Stimulated activated CD4-positive, alpha-beta T cell treated with anti-CD3 and anti-CD28 coated beads, TNF-alpha, amount 100 ng/mL, for 4 hours (primary cell): Measurements from ENCODE around the gene TTYH2.

Experiments used
- DNase-seq, 3 experiments: peaks; one replicate each; pipeline ENCODE4 v3.0.0-alpha.2; 2020; ENCODE audit warnings: low read depth in 3 of 3

TTYH2 gene

DNA sequence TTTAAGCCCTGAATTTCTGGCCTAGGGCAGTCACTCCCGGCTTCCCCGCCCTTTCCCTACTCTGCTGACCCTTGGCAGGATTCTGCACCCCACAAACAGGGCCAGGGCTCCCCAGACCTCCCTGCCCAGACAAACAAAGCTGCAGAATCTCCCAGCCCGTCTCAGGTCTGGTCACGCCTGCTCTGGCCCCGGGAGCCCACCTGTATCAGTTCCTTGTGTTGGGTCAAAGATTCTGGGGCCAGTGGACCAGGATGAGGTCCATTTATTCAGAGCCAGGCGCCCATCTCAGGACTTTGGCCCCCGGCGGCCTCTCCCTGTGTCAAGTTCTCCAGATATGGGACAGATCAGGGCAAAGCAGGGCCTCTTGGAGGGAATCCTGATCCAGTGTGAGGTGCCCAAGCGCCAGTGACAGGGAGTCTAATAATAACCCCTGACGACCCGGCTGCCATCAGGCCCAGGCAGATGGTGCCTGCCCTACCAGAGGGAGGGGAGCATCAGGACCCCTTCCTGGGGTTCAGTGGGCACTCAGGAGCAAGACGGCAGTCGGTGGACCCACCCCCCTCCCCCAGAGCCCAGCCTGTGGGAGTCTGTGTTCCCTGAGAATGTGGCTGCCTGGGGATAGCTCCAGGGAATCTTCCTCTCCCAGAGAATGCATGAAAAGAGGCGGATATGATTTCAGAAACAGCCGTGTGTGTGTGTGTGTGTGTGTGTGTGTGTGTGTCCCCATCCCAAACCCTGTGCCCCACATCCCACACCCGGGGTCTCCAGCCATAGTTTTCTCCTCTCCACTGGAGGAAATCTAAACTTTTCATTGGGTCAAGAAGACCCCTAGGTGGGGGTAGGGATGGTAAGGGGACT lies 1.3 kb downstream of the TTYH2 start:
- no peak for DNase-seq

DNA sequence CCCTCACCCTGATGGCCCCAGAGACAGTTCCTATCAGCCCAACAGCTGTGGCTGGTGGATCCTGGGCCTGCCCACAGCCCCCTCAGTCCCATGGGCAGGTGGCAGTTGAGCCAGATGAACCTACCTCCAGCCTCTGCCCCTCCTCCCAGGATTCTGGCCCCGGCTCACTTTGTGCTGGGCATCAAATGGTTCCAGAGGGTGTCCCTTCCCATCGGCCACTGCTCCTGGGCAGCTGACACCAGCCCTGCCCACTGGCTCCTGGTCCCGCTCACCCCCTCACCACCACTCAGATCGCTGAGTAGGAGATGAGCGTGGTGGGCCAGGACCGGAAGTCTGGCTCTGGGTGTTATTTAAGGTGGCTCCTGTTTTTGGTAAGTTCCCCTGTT lies 2.0 kb downstream of the TTYH2 start:
- no peak for DNase-seq

DNA sequence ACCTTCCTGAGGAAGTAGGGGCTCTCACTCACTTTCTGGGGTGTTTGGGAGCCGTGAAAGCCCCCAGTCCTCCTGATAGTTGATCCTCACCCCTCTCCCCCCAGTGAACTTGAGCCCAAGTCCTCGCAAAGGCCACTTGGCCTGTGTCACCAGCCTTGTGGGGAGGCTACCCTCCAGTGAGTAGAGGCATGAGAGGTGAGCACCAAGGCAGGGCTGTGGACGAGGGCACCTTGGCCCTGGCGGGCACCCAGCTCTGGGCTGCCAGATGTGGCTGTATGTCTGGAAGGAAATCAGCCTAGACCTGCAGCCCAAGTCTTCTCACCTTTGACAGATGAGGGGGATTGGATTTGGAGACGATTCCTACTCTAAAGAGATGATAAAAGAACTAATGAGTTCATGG lies 3.1 kb downstream of the TTYH2 start:
- DNase-seq, result no peak

DNA sequence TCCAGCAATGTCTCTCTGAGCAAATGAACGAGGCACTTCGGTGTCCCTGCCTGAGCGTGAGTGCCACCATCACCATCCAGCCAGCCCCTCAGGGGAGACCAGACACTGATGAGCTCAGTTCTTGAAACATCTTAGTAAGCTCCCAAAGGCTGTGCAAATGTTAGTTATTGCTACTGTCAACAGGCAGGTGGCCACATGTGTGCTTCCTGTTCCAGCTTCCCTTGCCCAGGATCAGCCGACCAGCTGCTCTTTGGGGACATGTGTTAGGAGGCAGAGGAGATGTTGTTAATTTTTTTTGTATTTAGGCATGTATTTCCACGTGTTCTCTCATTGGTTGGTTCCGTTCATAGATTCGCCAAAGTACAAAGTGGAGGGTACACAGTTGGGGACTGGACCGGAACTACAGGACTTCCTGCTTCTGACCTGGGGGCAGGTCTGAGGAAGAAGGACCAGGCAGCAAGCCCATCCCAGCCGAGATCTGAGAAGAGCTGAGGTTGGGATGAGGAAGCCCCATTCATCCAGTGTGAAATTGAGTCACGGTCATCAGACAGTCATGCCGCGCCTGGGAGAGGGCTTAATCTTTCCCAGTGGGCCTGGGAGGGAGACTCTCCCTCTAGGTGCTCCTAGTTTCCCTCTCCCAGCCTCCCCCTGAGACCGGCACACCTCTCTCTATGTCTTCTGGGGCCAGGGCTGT lies 3.8 kb downstream of the TTYH2 start:
- DNase-seq, result no peak

DNA sequence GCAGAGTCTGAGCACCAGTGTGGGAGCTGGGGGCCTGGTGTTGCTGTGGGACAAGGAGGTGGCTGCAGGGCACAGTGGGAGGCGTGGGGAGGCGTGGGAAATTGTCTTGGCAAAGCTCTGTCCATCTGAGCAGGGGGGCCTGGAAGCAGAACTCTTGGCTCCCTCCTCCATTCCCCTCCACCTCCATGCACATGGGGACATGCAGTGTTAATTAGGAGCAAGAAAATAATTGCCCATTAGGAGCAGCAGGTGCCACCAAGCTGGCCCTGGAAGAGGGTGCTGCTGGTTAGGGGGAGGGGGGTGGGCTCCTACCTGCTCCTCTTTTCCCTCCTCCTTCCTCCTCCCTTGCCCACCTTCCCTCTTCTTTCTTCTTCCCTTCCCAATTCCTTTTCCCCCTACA lies 4.5 kb downstream of the TTYH2 start:
- DNase-seq, result no peak

DNA sequence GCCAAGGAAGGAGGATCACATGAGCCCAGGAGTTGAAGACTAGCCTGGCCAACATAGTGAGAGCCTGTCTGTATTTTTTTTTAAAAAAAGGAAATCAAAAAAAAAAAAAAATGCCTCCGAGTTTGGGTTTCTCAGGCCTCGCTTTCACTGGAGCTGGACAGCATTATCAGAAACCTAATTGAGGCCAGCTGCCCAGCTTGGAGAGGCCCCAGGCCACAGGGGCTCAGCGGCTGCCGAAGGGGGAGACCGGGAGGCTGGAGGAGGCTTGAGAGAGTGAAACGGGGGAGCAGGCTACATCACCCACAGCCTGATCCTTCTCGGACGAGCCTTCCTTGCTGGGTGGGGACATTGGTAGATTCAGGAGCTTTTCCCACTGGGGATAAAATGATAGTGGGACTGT lies 5.1 kb downstream of the TTYH2 start:
- DNase-seq, result no peak

DNA sequence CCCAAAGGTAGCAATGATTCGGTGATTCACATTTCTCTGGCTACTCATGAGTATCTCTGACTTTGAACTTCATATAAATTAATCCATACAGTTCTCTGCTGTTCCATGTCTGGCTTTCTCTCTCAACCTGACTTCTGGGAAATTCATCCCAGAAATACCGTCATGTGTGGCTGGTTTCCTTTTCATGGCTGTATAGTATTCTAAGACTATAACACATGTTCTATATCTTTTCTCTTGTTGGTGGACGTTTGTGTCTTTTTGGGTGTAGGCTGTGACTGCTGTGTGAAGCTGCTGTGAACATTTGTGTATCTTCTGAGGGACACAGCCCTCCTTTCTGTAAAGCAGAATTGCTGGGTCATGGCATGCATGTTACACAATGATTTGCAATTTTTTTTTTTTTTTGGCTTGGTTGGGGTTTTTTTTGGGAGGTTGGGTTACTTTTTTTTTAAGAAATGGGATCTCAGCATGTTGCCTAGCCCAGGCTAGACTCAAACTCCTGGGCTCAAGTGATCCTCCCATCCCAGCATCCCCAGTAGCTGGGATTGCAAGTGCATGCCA lies 6.3 kb downstream of the TTYH2 start:
- no peak for DNase-seq

DNA sequence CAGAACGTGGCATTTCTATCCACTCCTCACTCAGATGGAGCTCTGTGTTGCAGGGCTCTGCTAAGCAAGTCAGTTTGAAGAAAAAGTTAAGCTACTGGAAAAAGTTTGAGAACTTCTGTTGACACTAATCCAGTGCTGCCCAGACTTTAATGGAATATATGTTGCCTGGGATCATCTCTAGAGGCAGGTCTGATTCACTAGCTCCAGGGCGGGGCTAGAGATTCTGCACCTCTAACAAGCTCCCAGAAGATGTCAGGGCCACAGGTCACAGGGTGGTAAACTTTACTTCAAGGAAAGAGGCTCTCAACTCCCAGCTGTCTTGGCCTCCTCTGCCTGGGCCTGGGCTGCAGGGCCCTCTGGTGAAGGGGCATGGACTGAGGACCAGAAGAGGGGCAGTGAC lies 6.8 kb downstream of the TTYH2 start:
- DNase-seq, result no peak

DNA sequence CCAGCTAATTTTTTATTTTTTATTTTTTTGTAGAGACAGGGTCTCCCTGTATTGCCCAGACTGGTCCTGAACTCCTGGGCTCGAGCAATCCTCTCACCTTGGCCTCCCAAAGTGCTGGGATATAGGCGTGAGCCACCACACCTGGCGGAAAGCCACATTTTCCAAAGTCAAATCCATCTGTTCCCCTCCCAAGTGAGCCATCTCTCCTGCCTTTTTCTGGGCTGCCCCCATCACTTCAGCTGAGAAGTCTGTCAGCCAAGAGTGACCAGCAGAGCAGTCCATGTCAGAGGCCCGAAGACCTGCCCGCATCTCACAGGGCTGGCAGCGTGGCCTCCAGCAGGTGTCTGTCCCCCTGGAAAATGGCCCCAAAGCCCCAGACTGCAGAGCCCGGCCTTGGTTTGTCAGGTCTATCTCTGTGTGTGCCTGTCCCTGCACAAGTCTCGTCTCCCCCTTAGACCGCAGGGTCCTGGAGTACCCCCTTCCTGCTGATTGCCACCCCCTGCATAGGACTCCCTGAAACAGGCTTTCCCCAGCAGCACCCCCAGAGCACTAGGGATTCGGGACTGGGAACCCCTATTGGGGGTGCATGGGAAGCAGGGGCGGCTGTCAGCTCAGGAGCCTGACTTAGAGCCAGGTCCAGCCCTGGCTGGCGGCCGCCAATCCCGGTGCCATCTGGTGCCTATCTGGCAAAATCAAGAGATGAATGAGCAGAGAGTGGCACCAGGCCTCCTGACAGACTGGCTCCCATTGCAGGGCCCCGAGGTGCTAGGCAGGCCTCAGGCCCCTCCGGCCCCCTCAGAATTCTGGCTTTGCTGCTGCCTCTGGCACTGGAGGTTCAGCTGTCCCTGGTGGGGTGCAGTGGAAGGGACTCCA lies 7.8 kb downstream of the TTYH2 start:
- no peak for DNase-seq

DNA sequence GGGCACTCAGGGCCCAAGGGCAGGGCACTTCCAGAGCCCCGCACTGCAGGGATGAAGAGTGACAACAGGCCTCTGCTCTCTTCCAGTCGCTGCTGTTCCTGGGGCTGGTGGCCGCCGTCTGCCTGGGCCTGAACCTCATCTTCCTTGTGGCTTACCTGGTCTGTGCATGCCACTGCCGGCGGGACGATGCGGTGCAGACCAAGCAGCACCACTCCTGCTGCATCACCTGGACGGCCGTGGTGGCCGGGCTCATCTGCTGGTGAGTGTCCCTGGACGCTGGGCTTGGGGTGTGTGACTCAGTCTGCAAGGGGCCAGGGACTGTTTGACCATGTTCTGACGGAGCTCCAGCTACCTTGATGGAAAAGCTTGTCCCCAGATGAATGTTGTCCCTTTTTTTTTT lies 9.0 kb downstream of the TTYH2 start:
- DNase-seq, result no peak

DNA sequence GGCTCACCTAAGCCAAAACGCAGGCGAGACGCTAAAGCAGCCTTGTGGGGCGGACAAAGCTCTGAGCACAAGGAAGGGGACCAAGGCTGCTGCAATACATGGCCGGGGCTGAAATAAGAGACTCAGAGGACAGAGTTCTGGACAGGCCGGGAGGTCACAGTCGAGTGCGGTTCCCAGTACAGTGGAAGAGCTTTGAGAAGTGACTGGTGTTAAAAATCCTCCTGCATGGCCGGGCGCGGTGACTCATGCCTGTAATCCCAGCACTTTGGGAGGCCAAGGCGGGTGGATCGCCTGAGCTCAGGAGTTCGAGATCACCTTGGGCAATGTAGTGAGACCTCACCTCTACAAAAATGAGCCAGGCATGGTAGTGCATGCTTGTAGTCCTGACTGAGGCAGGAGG lies 10.5 kb downstream of the TTYH2 start:
- no peak for DNase-seq

DNA sequence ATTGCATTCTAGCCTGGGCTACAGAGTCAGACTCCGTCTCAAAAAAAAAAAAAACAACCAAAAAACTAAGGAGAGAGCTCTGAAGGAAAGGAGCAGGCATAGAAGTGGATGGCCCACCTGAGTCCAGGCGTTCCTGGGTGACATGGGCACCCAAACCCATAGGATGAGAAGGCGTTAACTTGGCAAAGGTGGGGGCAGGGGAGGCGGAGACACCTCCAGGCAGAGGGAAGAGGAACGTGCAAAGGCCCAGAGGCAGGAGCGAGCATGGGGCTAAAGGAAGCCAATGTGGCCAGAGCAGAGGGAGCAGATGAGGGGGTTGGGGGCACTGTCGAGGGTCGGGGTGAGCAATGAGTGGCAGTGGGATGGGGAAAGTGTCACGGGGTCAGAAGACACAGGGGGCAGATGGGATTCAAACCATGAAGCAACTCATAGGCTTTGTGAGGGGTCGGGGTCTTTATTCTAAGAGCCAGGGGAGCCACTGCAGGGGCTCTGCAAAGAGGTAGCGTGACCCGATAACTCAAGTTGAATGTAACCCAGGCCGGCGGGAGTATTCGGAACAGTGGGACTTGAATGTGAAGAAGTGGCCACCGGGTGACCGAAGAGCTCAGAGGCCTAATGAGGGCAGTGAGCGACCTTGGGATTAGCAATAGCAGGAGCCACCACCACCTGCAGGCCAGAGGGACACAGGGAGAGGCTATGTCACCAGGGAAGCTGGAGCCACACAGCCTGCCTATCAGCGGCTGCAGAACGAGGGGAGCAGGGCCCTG lies 11.8 kb downstream of the TTYH2 start:
- DNase-seq, result no peak

DNA sequence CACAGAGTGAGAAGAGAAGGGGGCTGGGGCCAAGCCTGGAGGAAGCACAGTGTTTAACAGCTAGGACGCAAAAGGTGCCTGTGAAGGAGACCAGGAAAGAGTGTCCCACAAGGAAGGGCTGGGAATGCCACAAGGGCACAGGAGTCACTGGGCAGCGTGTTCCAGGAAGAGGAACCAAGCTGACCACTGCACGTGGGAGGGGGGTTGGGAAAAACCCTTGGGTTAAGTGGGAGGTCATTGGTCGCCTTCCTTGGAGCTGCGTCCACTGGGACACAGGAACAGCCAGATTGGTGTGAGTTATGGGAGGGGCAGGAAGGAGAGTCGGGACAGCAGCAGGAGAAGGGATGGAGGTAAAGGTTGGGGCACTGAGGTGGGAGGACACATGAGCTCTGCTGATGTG lies 12.9 kb downstream of the TTYH2 start:
- DNase-seq, result no peak

DNA sequence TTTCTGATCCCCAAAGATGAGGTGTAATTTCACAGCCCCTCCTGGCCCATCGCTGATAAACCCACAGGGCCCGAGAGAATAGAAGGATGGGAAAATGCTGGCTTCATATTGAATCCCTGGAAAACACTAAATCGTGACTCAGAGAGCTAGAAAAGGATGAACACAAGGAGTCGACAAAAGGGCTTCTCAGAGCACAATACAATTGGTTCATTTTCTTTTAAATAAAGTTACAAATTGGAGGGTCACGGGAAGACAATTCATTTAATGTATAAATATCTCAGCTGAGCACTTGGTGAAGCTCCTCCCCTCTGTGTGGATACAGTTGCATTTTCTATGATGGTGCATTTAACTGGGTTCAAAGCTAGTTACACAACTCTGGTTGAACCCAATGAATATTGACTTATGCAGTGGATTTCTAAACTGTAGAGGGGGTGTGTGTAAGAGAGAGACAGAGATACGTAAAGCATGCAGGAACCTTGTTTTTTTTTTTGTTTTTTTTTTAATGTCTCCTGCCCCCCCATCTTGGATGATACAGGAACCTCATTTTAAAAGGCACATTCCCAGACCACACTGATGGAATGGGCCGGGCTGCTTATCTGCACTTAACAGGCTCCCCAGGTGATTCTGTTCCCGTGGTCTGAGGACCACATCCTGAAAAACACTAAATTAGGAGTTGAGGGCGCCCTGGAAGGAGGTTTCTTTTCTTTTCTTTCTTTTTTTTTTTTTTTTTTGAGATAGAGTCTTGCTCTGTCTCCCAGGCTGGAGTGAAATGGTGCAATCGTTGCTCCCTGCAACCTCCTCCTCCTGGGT lies 14.1 kb downstream of the TTYH2 start:
- no peak for DNase-seq

DNA sequence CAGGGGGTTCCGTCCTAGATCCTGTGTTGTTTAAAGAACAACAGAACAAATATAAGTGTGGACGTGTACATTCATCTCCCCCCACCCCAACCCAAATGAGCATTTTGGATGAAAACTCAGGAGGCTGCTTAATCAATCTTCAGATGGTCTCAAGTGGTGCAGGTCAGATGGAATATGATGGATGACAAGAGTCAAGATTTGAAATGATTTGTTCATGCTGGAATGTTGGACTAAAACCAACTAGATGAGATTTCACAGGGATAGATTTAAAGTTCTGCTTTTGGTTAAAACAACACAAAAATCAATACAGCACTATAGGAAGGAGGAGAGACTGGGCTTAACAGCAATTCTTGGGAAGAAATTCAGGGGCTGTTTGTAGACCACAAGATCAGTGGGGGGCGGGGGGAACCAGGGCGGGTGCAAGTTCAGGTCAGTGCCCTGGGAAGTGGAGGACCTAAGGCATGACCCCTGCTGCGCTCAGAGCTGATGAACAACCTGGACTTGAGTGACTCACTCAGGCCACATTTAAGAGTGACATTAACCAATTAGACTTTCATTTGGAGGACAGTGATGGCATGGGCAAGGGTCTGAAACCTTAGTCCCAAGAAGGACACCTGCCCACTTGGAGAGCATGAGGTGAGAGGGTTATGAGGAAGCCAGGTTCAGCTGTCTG lies 15.1 kb downstream of the TTYH2 start:
- no peak for DNase-seq

DNA sequence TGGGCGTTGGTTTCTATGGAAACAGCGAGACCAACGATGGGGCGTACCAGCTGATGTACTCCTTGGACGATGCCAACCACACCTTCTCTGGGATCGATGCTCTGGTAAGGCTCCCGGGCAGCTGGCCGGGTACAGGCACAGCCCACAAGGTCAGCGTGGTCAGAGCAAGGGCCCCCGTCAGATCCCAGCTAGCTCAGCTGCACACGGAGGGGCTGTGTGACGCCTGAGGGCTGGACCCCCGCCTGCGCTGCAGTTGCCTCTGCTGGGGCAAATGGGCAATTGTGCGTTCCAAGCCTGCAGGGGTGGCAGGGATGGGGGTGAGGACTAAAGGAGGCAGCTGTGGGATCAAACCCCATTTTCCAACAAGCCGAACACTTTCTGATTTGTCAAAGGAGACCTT lies 17.5 kb downstream of the TTYH2 start:
- no peak for DNase-seq

DNA sequence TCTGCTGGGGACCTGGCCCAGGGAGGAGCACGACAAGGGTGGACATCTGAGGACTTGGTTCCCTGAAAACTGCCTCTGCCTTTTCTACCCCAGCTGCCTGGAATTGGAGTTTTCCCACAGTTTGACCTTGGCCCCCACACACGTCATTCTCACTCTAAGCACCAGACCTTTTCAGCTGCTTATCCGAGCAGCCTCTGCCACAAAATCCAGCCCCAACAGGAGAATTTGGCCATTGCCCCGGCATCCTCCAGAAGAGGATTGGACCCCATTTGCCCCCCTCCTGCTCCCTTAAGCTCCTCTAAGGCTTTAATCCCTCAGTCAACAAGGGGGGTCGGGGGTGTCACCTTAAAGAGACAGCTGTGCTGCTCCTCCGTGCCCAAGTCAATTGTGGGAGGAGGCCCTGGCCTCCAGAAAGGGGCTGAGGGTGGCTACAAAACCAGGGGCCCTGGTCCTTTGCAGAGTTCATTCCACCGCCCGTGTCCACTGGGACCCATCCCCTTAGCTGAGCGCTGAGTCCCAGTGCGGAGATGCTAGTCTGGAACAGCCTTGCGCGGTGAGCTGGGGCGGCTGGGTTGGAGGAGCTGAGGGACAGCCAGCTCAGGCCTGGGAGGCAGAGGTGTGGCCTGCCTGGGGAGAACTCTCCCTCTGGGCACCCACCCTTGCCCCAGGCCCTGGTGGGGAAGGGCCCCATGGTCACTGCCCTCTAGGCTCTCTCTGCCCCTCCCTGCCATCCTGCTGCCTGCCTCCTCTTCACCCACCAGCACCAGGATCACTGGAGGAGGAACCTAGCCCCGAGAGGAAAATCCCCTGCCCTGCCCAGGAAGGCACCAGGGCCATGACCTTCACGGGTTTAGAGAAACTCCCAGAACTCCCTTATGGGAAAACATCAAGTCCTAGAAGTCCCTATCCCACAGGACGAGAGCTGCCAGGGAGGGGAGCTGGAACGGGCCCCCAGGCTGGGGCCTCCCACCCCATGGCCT lies 18.8 kb downstream of the TTYH2 start:
- no peak for DNase-seq

DNA sequence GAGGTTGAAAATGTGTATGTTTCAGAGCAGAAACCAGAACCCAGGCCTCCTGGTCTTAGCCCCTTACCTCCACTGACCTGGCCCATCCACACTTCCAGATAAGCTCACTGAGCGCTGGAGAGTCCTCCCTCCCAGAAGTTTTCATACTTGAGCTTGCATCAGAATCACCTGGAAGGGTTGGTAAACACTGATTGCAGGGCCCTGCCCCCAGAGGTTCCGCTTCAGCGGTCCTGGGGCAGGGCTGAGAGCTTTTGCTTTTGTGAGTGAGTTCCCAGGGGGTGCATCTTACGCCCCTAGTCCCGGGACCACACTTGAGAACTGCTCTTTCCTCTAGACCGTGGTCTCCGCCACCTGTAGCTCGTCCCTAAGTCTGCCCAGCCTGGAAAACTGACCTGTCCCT lies 20.6 kb downstream of the TTYH2 start:
- DNase-seq, result no peak

DNA sequence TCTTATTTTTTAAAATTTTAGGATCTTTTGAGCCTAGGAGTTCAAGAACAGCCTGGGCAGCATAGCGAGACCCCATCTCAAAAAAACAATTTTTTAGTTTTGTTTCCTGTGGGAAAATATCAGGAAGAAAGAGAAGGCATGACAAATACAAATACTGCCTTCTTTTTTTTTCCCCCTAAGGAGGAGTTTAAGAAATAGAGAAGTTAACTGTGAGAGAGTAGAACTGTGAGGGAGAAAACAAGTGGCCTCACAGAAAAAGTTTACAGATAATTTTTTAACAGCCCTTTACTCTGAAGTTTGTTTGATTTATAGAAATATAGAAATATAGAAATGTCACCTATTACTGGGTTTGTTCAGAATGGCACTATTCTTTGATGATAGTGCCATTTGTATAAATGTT lies 21.1 kb downstream of the TTYH2 start:
- no peak for DNase-seq
